HCT116 (cell line): ENCODE measurements around the gene ZAP70.

Experiments
- CEBPB ChIP-seq: IDR thresholded peaks from 2 replicates; pipeline ENCODE4 v1.6.1; 2012; ENCODE audit warnings: low read depth
- ELF1 ChIP-seq: IDR thresholded peaks from 2 replicates; pipeline ENCODE4 v1.6.1; 2012; ENCODE audit warnings: low read depth, borderline replicate concordance
- EZH2 ChIP-seq: fragments of 200-600 bp; sonication (generic); IDR thresholded peaks from 2 replicates; pipeline ENCODE4 v1.6.1; 2017; ENCODE audit warnings: antibody characterized with exemption, mixed run types
- POLR2A ChIP-seq: IDR thresholded peaks from 2 replicates; pipeline ENCODE4 v1.7.0; 2011; ENCODE audit warnings: borderline replicate concordance; ENCODE audit not compliant: insufficient read depth, insufficient read length; ENCODE audit errors: extremely low read depth
- POLR2AphosphoS5 ChIP-seq: IDR thresholded peaks from 2 replicates; pipeline ENCODE4 v1.6.1; 2011; ENCODE audit warnings: mild to moderate bottlenecking, low read depth, low read length, moderate library complexity
- RAD21 ChIP-seq: IDR thresholded peaks from 2 replicates; pipeline ENCODE4 v1.6.1; 2012; ENCODE audit warnings: low read depth, mild to moderate bottlenecking
- REST ChIP-seq: IDR thresholded peaks from 2 replicates; pipeline ENCODE4 v1.6.1; 2012; ENCODE audit warnings: low read depth
- SP1 ChIP-seq: IDR thresholded peaks from 2 replicates; pipeline ENCODE4 v1.6.1; 2012; ENCODE audit warnings: low read depth
- TCF7L2 ChIP-seq: IDR thresholded peaks from 2 replicates; pipeline ENCODE4 v1.7.0; 2011; ENCODE audit warnings: borderline replicate concordance, inconsistent platforms; ENCODE audit not compliant: insufficient read depth, insufficient read length; ENCODE audit errors: extremely low read depth
- ZNF274 ChIP-seq: fragments of 200-500 bp; sonication (Bioruptor generic); IDR thresholded peaks from 2 replicates; pipeline ENCODE4 v1.6.1; 2014; ENCODE audit warnings: mild to moderate bottlenecking, low read depth, low read length, inconsistent platforms
- TF ChIP-seq, protein P1 (sequence below), 3 experiments: fragments of 200-600 bp in 1 of 3; sonication (generic) in 1 of 3; IDR thresholded peaks in 2 of 3; conservative IDR thresholded peaks in 1 of 3; 2 replicates each; pipeline ENCODE4 v1.5.1; 2012 to 2017; ENCODE audit warnings: low read depth in 2 of 3, low read length in 2 of 3, antibody characterized with exemption in 1 of 3, borderline replicate concordance in 1 of 3, control low read depth in 1 of 3, mild to moderate bottlenecking in 1 of 3, mixed read lengths in 1 of 3, mixed run types in 1 of 3, moderate library complexity in 1 of 3; ENCODE audit not compliant: insufficient read depth in 1 of 3
- TF ChIP-seq, protein P2 (sequence below): IDR thresholded peaks from 2 replicates; pipeline ENCODE4 v1.6.1; 2011; ENCODE audit warnings: mild to moderate bottlenecking, low read length, moderate library complexity; ENCODE audit not compliant: insufficient replicate concordance; ENCODE audit errors: extremely low read depth

GRCh38 chr2:97764559-97765263, 51.3 kb downstream of the ZAP70 start:
- TF ChIP-seq REST (no peak), POLR2A (no peak), EZH2 (no peak), POLR2AphosphoS5 (no peak), SP1 (no peak), CEBPB (no peak), RAD21 (no peak), ELF1 (no peak), ZNF274 (no peak), TCF7L2 (no peak)
- TF ChIP-seq, protein P1, sequence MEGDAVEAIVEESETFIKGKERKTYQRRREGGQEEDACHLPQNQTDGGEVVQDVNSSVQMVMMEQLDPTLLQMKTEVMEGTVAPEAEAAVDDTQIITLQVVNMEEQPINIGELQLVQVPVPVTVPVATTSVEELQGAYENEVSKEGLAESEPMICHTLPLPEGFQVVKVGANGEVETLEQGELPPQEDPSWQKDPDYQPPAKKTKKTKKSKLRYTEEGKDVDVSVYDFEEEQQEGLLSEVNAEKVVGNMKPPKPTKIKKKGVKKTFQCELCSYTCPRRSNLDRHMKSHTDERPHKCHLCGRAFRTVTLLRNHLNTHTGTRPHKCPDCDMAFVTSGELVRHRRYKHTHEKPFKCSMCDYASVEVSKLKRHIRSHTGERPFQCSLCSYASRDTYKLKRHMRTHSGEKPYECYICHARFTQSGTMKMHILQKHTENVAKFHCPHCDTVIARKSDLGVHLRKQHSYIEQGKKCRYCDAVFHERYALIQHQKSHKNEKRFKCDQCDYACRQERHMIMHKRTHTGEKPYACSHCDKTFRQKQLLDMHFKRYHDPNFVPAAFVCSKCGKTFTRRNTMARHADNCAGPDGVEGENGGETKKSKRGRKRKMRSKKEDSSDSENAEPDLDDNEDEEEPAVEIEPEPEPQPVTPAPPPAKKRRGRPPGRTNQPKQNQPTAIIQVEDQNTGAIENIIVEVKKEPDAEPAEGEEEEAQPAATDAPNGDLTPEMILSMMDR (IDR thresholded peaks at IDR 0.05 in 2 of 3, conservative IDR thresholded peaks at IDR 0.05 in 1 of 3; ENCODE audit: borderline replicate concordance in 1 of 3, insufficient read depth in 1 of 3, low read depth in 2 of 3, low read length in 2 of 3), result no peak
- TF ChIP-seq, protein P2, sequence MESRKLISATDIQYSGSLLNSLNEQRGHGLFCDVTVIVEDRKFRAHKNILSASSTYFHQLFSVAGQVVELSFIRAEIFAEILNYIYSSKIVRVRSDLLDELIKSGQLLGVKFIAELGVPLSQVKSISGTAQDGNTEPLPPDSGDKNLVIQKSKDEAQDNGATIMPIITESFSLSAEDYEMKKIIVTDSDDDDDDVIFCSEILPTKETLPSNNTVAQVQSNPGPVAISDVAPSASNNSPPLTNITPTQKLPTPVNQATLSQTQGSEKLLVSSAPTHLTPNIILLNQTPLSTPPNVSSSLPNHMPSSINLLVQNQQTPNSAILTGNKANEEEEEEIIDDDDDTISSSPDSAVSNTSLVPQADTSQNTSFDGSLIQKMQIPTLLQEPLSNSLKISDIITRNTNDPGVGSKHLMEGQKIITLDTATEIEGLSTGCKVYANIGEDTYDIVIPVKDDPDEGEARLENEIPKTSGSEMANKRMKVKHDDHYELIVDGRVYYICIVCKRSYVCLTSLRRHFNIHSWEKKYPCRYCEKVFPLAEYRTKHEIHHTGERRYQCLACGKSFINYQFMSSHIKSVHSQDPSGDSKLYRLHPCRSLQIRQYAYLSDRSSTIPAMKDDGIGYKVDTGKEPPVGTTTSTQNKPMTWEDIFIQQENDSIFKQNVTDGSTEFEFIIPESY, result no peak
